Measurements from ENCODE around the gene TRAPPC3L. TPM values are rescaled to one million over a fixed set of nuclear protein-coding genes. Genes with fewer than 3 reads are reported as not detected.

Gene TRAPPC3L
- total and polyA plus RNA-seq, 2 of the 13 experiments (the other 11 are each of a cell fraction or from before 2014, with no cell fraction given): not detected

GRCh38 chr6:116564921-116565872 lies 19.7 kb upstream of the TRAPPC3L start (continued):
- TF ChIP-seq ZNF687 (CRISPR knock-in tag; IDR thresholded peaks at IDR 0.05): peak; percentile 12; the same call in 1 of the 2 replicates
- TF ChIP-seq MXD4 (CRISPR knock-in tag; IDR thresholded peaks at IDR 0.05): no peak
- TF ChIP-seq ZNF292 (CRISPR knock-in tag; IDR thresholded peaks at IDR 0.05; ENCODE audit: borderline replicate concordance, low read depth): 0 out of 2 replicates have a peak, but pooled peaks have one; percentile 52
- no peak for TF ChIP-seq ZFY (CRISPR knock-in tag; IDR thresholded peaks at IDR 0.05)
- TF ChIP-seq ZNF788 (CRISPR knock-in tag; IDR thresholded peaks at IDR 0.05; ENCODE audit: borderline replicate concordance): no peak
- TF ChIP-seq ZNF704 (CRISPR knock-in tag; IDR thresholded peaks at IDR 0.05; ENCODE audit: borderline replicate concordance): no peak
- no peak for TF ChIP-seq TFDP2 (CRISPR knock-in tag; IDR thresholded peaks at IDR 0.05)
- TF ChIP-seq GABPB1 (CRISPR knock-in tag; IDR thresholded peaks at IDR 0.05): 0 out of 2 replicates have a peak, but pooled peaks have one; percentile 13
- no peak for TF ChIP-seq ZNF138 (CRISPR knock-in tag; IDR thresholded peaks at IDR 0.05; ENCODE audit: low read depth)
- TF ChIP-seq HHEX (CRISPR knock-in tag; IDR thresholded peaks at IDR 0.05): no peak
- TF ChIP-seq JARID2 (CRISPR knock-in tag; IDR thresholded peaks at IDR 0.05; ENCODE audit: insufficient replicate concordance): no peak
- no peak for TF ChIP-seq ZNF543 (CRISPR knock-in tag; IDR thresholded peaks at IDR 0.05)
- TF ChIP-seq ZNF136 (CRISPR knock-in tag; IDR thresholded peaks at IDR 0.05; ENCODE audit: low read depth): no peak
- no peak for TF ChIP-seq MAX (IDR thresholded peaks at IDR 0.05)
- TF ChIP-seq ZNF720 (CRISPR knock-in tag; IDR thresholded peaks at IDR 0.05): no peak
- TF ChIP-seq ETV6 (CRISPR knock-in tag; conservative IDR thresholded peaks at IDR 0.05): 0 out of 2 replicates have a peak, but pooled peaks have one; percentile 20
- TF ChIP-seq ZNF839 (CRISPR knock-in tag; IDR thresholded peaks at IDR 0.05; ENCODE audit: borderline replicate concordance): no peak

Measured in HepG2 (cell line).